Activated naive CD4-positive, alpha-beta T cell treated with anti-CD3 and anti-CD28 coated beads for 36 hours (primary cell): ENCODE data around the gene TRIM46. TPM values are rescaled to one million over a fixed set of nuclear protein-coding genes. Genes with fewer than 3 reads are reported as not detected.
A peak's percentile ranks its signal among the peaks of the same experiment; 100 is the strongest.
"Not testable (repeated sequence)": the region's sequence is repeated elsewhere in the genome, so short reads cannot be mapped to it uniquely, and the experiment has no call there.

Experiments used
- CTCF ChIA-PET: fragments of 350-600 bp; sonication (Branson Sonifier 250); formaldehyde crosslinking; loops from one replicate; lab custom pipeline; 2021; ENCODE audit warnings: antibody characterized with exemption; lab: Charles Lee
- DNase-seq: peaks from one replicate; pipeline ENCODE4 v3.0.0-alpha.2; 2020
- H3K27ac Mint-ChIP-seq: one replicate; pipeline ENCODE4 v1.8.0; 2021; ENCODE audit warnings: mild to moderate bottlenecking, mixed read lengths
- H3K27me3 Mint-ChIP-seq: one replicate; pipeline ENCODE4 v1.8.0; 2021; ENCODE audit warnings: low read depth, mixed read lengths
- H3K36me3 Mint-ChIP-seq: one replicate; pipeline ENCODE4 v1.8.0; 2021; ENCODE audit warnings: low read depth, mixed read lengths
- H3K4me1 Mint-ChIP-seq: one replicate; pipeline ENCODE4 v1.8.0; 2021; ENCODE audit warnings: low read depth, mixed read lengths
- H3K4me3 Mint-ChIP-seq: one replicate; pipeline ENCODE4 v1.8.0; 2021; ENCODE audit warnings: mild to moderate bottlenecking, moderate library complexity, mixed read lengths
- H3K9me3 Mint-ChIP-seq: one replicate; pipeline ENCODE4 v1.8.0; 2021; ENCODE audit warnings: mixed read lengths
- intact Hi-C: fragments of 100-400 bp; cut with micrococcal nuclease; formaldehyde crosslinking; loops from one replicate; pipeline ENCODE4 v1.15.1; 2023
- total RNA-seq, 2 experiments: library from RNA; stranded (reverse); gene quantifications; one replicate each; pipeline ENCODE4 v1.2.3, GENCODE V29; 2021

TRIM46 gene
- total RNA-seq, 2 experiments from 2014 or later = 3.2 to 3.6 TPM

GRCh38 chr1:155140630-155140953, 33.1 kb upstream of the TRIM46 start:
- Mint-ChIP-seq H3K36me3 (peaks cover 17% of the 10 kb centered on the region), H3K4me1 (peaks cover 27% of the 10 kb centered on the region), H3K4me3 (peak overlapping the region; percentile 93), H3K9me3 (no peaks in the 10 kb centered on the region), H3K27me3 (no peaks in the 10 kb centered on the region), H3K27ac (peak overlapping the region; percentile 90)
- DNase-seq = no peak
- CTCF ChIA-PET = no interaction called here
- intact Hi-C loops = loop anchor here (1.0 to 2.0 kb wide), 2 partner anchors 33 to 54 kb away; partner anchors contain the start of genes KRTCAP2 and TRIM46

GRCh38 chr1:155141749-155142148, 31.9 kb upstream of the TRIM46 start:
- peaks cover 5% of the 10 kb centered on the region for H3K27me3 Mint-ChIP-seq

GRCh38 chr1:155145491-155145890, 28.2 kb upstream of the TRIM46 start:
- DNase-seq = no peak
- no peak overlapping the region for H3K27ac Mint-ChIP-seq
- no peaks in the 10 kb centered on the region for H3K36me3 Mint-ChIP-seq
- peaks cover 4% of the 10 kb centered on the region for H3K4me1 Mint-ChIP-seq
- peaks cover 7% of the 10 kb centered on the region for H3K27me3 Mint-ChIP-seq
- no peak overlapping the region for H3K4me3 Mint-ChIP-seq
- no peaks in the 10 kb centered on the region for H3K9me3 Mint-ChIP-seq
- intact Hi-C loops = no loop called here
- CTCF ChIA-PET = interaction anchor here (0.6 to 1.2 kb wide), 4 partner anchors 21 to 1069 kb away, joined by 3 to 6 read pairs (median 4); no protein-coding TSS in a partner anchor

More at GRCh38 chr1:155141749-155142148, 31.9 kb upstream of the TRIM46 start:
- Mint-ChIP-seq H3K4me1 (peaks cover 26% of the 10 kb centered on the region), H3K9me3 (no peaks in the 10 kb centered on the region), H3K4me3 (no peak overlapping the region), H3K36me3 (peaks cover 15% of the 10 kb centered on the region), H3K27ac (no peak overlapping the region)
- CTCF ChIA-PET = interaction anchor here (2.0 kb wide), 1 partner anchor 26 kb away, joined by 4 read pairs; no protein-coding TSS in a partner anchor
- DNase-seq = no peak
- intact Hi-C loops = loop anchor here (2.0 kb wide), 1 partner anchor 53 kb away; no protein-coding TSS in a partner anchor

GRCh38 chr1:155155996-155156643, 17.5 kb upstream of the TRIM46 start:
- H3K4me1 Mint-ChIP-seq, intact Hi-C loops, H3K27me3 Mint-ChIP-seq, H3K4me3 Mint-ChIP-seq, H3K36me3 Mint-ChIP-seq, DNase-seq, H3K9me3 Mint-ChIP-seq, H3K27ac Mint-ChIP-seq: not testable (repeated sequence)
- CTCF ChIA-PET = interaction anchor here (1.6 to 1.7 kb wide), 2 partner anchors 12 kb away, joined by 5 read pairs; no protein-coding TSS in a partner anchor

- Mint-ChIP-seq H3K27ac (no peak overlapping the region), H3K4me3 (no peak overlapping the region), H3K9me3 (no peaks in the 10 kb centered on the region), H3K4me1 (no peaks in the 10 kb centered on the region), H3K36me3 (no peaks in the 10 kb centered on the region), H3K27me3 (no peaks in the 10 kb centered on the region)
- intact Hi-C loops = no loop called here
- CTCF ChIA-PET = interaction anchor here (1.2 kb wide), 1 partner anchor 67 kb away, joined by 3 read pairs; no protein-coding TSS in a partner anchor
- no peak for DNase-seq
Measured at GRCh38 chr1:155158991-155159390, 14.7 kb upstream of the TRIM46 start.

GRCh38 chr1:155160128-155160527, 13.5 kb upstream of the TRIM46 start:
- no peaks in the 10 kb centered on the region for H3K36me3 Mint-ChIP-seq
- H3K27ac Mint-ChIP-seq = no peak overlapping the region
- intact Hi-C loops = no loop called here
- CTCF ChIA-PET = interaction anchor here (1.2 kb wide), 1 partner anchor 68 kb away, joined by 3 read pairs; no protein-coding TSS in a partner anchor
- no peaks in the 10 kb centered on the region for H3K4me1 Mint-ChIP-seq
- H3K27me3 Mint-ChIP-seq = no peaks in the 10 kb centered on the region
- no peak overlapping the region for H3K4me3 Mint-ChIP-seq
- DNase-seq = no peak
- H3K9me3 Mint-ChIP-seq = no peaks in the 10 kb centered on the region

GRCh38 chr1:155162631-155163030, 11.0 kb upstream of the TRIM46 start:
- CTCF ChIA-PET = interaction anchor here (0.9 to 1.9 kb wide), 3 partner anchors 56 to 77 kb away, joined by 3 to 7 read pairs (median 6); no protein-coding TSS in a partner anchor
- H3K36me3 Mint-ChIP-seq, H3K27me3 Mint-ChIP-seq, DNase-seq, H3K27ac Mint-ChIP-seq, intact Hi-C loops, H3K4me1 Mint-ChIP-seq, H3K4me3 Mint-ChIP-seq, H3K9me3 Mint-ChIP-seq: not testable (repeated sequence)

GRCh38 chr1:155163785-155164184, 9.9 kb upstream of the TRIM46 start:
- DNase-seq, H3K27me3 Mint-ChIP-seq, H3K27ac Mint-ChIP-seq, H3K9me3 Mint-ChIP-seq, H3K36me3 Mint-ChIP-seq, intact Hi-C loops, H3K4me3 Mint-ChIP-seq: not testable (repeated sequence)
- H3K4me1 Mint-ChIP-seq = peaks cover 11% of the 10 kb centered on the region
- CTCF ChIA-PET = interaction anchor here (0.7 to 1.9 kb wide), 5 partner anchors 9 to 79 kb away, joined by 3 to 7 read pairs (median 5); partner anchors contain the start of gene KRTCAP2

- H3K27ac Mint-ChIP-seq, H3K27me3 Mint-ChIP-seq, DNase-seq, H3K36me3 Mint-ChIP-seq, H3K9me3 Mint-ChIP-seq, H3K4me3 Mint-ChIP-seq, intact Hi-C loops: not testable (repeated sequence)
- CTCF ChIA-PET = interaction anchor here (0.7 to 12.0 kb wide), 3 partner anchors 14 to 74 kb away, joined by 3 to 234 read pairs (median 3); no protein-coding TSS in a partner anchor
- H3K4me1 Mint-ChIP-seq = peaks cover 11% of the 10 kb centered on the region
Measured at GRCh38 chr1:155164625-155165024, 9.0 kb upstream of the TRIM46 start.

- no peak overlapping the region for H3K27ac Mint-ChIP-seq
- H3K4me1 Mint-ChIP-seq = peaks cover 14% of the 10 kb centered on the region
- H3K36me3 Mint-ChIP-seq = peaks cover 8% of the 10 kb centered on the region
- no peak for DNase-seq
- CTCF ChIA-PET = interaction anchor here (0.6 to 12.0 kb wide), 11 partner anchors 20 to 301 kb away, joined by 3 to 234 read pairs (median 5); partner anchors contain the start of genes EFNA4 and SLC50A1
- H3K27me3 Mint-ChIP-seq = no peaks in the 10 kb centered on the region
- no peak overlapping the region for H3K4me3 Mint-ChIP-seq
- no peaks in the 10 kb centered on the region for H3K9me3 Mint-ChIP-seq
- intact Hi-C loops = no loop called here
Measured at GRCh38 chr1:155166051-155166470, 7.6 kb upstream of the TRIM46 start.

- intact Hi-C loops = loop anchor here (1.0 kb wide), 1 partner anchor 75 kb away; no protein-coding TSS in a partner anchor
- Mint-ChIP-seq H3K9me3 (no peaks in the 10 kb centered on the region), H3K4me3 (no peak overlapping the region), H3K36me3 (peaks cover 10% of the 10 kb centered on the region), H3K27me3 (no peaks in the 10 kb centered on the region), H3K27ac (no peak overlapping the region), H3K4me1 (peaks cover 17% of the 10 kb centered on the region)
- CTCF ChIA-PET = interaction anchor here (1.1 to 12.0 kb wide), 12 partner anchors 21 to 173 kb away, joined by 3 to 234 read pairs (median 6); partner anchors contain the start of genes EFNA4 and SLC50A1
- DNase-seq = no peak
Measured at GRCh38 chr1:155166471-155167165, 7.0 kb upstream of the TRIM46 start.
